SK-N-DZ (cell line): ENCODE results near the gene REEP1. TPM values are rescaled to one million over a fixed set of nuclear protein-coding genes. Genes with fewer than 3 reads are reported as not detected.

Experiments used
- DNase-seq: peaks from one replicate; pipeline ENCODE4 v3.0.0-alpha.2; 2015; ENCODE audit warnings: low spot score
- polyA plus RNA-seq, 2 experiments: library from polyadenylated mRNA; depleted of rRNA; stranded (reverse); fragments of >200 nt; gene quantifications; 2 replicates each; pipeline ENCODE4 v1.2.3, GENCODE V29; 2014

REEP1 gene
- 15.2 and 16.7 TPM in 2 replicates for polyA plus RNA-seq (2014; cell fraction: cytosol; rRNA removed)
- polyA plus RNA-seq (2014; cell fraction: nucleus; rRNA removed), result 8.2 and 9.4 TPM in 2 replicates

GRCh38 chr2:86337244-86337835 lies at the start of gene REEP1:
Gene REEP1 (minus strand): TSS chr2:86337626. CDS start chr2:86337510, 116 bp downstream.
- DNase-seq, result no peak

DNA sequence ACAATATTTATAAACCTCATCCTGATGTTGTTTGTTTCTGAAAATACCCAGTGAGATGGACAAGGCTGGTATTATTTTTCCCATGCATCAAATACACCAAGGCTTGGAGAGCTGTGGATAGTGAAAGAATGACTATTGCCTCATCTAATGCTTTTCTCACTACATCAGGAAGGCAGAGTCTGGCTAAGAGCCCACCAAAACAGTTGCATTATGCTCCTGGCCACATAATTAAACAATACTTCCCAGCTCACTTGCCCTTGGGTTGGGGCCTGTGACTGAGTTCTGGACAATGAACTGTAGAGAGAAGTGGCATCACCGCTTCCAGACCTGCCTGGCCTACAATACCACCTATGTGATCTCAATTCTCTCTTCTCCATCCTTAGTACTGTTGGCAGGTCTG lies 46.4 kb upstream of the REEP1 start:
- no peak for DNase-seq

- no peak for DNase-seq
These were observed 45.3 kb upstream of the REEP1 start for GRCh38 chr2:86382698-86383097.

GRCh38 chr2:86382108-86382507 lies 44.7 kb upstream of the REEP1 start:
- no peak for DNase-seq

DNA sequence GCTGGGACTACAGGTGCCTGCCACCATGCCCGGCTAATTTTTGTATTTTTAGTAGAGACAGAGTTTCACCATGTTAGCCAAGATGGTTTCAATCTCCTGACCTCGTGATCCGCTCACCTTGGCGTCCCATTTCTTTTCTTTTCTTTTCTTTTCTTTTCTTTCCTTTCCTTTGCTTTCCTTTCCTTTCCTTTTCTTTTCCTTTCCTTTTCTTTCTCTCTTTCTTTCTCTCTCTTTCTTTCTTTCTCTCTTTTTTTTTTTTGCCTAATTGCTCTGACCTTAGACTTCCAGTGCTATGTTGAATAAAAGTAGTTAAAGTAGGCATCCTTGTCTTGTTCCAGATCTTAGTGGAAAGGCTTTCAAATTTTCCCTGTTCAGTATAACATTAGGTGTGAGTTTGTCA lies 41.0 kb upstream of the REEP1 start:
- no peak for DNase-seq

DNA sequence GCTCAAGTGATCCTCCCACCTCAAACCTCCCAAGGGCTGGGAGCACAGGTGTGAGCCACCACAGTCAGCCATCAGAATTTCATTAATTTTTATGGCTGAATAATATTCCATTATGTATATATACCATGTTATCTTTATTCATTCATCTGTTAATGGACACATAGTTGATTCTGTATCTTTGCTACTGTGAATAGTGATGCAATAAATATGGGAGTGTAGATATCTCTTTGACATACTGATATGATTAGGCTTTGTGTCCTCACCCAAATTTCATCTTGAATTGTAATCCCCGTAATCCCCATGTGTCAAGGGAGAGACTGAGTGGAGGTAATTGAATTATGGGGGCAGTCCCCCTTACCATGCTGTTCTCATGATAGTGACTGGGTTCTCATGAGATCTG lies 38.2 kb upstream of the REEP1 start:
- no peak for DNase-seq

- DNase-seq, result peak; percentile 50
These were observed 35.4 kb upstream of the REEP1 start for GRCh38 chr2:86372641-86373502.

DNA sequence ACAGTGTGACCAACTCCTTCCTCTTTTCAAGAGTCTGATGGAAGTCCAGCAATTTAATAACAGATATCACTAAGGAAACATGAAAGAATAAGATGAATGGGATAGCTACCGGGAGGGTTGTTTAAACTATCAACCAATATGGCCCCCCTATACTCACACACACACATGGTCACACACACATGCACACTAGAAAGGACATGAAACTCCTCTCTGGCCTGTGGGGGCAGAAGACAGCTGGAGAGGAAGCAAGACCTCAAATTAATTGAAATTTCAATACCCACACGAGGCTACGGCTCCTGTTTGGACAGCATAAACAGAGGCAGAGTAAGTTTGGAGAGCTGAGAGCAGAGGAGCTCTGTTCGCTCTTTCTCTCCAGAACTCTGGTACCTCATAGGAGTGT lies 34.7 kb upstream of the REEP1 start:
- no peak for DNase-seq

DNA sequence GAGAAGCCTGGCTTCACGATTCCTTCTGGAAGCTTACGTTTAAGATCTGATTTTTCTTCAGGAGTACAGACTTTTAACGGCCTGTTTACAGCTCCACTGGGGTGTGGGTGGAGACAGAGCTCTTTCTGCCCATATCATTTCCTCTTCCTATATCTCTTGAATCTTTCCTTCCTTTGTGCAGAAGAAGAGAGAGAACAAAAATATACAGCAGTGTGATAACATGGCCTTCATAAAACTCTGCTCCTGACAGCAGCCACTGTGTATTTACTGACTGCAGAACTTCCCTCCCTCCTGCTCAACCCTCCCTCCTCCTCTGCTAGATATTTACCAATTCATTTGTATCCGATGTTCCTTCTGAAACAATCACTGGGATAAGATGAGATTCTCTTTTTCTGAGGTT lies 34.1 kb upstream of the REEP1 start:
- no peak for DNase-seq

GRCh38 chr2:86370579-86370978 lies 33.2 kb upstream of the REEP1 start:
- DNase-seq, result no peak

DNA sequence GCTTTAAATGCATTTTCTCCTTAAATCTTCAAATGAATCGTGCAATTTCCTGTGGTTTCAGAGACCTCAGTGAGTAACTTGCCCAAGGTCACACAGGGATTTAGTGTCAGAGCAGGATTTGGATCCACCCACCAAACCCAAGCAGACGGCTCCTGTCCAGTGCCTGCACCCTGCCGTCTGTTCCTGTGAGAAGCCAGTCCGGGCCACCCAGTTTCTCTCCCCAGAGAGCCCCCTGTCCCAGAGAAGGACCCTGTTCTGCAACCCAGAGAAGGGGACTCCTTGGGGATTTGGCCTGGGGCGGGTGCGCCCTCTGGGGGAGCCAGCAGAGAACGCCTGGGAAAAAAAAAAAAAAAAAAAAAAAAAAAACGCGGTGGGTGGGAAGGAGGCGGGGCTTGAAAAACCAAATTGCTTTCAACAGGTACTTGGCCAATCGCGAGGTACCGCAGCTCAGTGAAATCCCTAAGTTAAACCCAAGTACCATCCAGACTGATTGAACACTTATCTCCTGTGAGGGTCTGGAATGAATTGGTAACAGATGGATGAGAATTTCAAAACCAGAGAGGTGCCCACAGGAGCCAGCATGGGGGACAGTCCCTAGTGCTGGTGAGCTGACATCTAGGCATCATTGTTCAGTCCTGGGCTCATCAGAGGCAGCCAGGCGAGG lies 30.9 kb upstream of the REEP1 start:
- DNase-seq, result peak; percentile 71

DNA sequence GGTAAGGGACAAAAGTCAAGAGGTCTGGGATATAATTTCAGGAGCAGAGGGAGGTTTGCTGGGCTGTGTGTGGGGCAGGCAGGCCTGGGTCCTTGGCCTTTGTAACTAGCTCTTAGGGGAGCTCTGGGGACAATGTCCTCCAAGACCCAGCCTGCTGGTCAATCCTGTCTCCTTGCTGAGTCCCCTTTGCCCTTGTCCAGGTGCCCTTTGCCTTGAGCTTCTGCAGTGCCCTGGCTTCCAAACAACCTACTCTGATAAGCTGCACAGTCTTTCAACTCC lies 30.0 kb upstream of the REEP1 start:
- no peak for DNase-seq

- DNase-seq, result no peak
These were observed 29.4 kb upstream of the REEP1 start for GRCh38 chr2:86366651-86367498.

- DNase-seq, result no peak
These were observed 27.5 kb upstream of the REEP1 start for GRCh38 chr2:86364894-86365293.

DNA sequence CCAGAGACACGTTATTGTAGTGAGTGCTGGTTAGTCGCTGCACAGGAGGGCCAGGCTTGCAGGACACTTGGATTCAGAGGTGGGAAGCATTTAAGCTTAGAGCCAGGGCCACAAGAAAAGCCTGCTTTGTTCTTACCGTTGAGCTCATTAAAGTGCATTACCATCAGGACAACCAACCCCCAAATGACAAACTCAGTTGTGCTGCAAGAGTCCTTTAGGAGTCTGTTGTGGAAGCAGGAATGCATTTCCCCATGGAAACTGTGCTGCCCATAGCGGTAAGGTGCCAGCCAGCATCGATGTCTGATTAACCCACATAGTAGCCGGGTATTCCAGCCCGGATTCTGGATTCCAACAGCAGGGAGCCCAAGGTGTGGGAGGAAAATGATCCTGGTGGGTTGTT lies 23.4 kb upstream of the REEP1 start:
- DNase-seq, result no peak

DNA sequence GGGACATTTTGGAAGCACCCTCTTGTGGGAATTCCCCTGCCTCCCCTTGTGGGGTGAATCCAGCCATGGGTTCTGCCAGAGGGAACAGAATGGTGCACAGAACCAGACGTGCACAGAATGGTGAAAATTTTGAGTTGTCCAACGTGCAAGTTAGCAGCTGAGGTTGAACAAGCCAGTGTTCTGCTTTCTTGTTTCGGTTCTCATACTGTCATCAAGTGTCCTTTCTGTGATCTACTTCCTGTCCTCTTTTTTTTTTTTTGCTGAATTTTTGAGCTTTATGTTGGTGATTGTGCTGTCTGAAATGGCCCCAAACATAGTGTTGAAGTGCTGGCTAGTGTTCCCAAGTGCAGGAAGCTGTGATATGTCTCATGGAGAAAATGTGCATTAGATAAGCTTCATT lies 21.5 kb upstream of the REEP1 start:
- no peak for DNase-seq

GRCh38 chr2:86357392-86357963 lies 20.1 kb upstream of the REEP1 start:
- DNase-seq, result no peak

- DNase-seq, result no peak
These were observed 15.3 kb upstream of the REEP1 start for GRCh38 chr2:86352727-86353221.

GRCh38 chr2:86352137-86352726 lies 14.8 kb upstream of the REEP1 start:
- DNase-seq, result no peak

DNA sequence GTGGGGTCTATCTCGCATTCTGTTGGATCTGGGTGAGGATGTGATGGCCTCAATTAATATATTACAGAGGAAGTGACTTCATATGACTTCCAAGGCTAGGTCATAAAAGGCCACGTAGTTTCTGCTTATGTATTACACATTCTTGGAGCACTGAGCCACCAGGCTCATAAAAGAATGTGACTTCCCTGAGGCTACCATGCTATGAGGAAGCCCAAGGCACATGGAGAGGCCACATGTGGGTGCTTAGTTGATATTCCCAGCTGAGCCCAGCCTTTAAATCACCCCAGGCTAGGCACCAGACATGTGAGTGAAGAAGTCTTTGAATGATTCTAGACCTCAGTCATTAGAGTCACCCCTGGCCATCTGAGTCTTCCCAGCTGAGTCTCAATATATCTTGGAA lies 13.3 kb upstream of the REEP1 start:
- DNase-seq, result no peak

GRCh38 chr2:86347401-86347800 lies 10.0 kb upstream of the REEP1 start:
- no peak for DNase-seq
